ENCODE data around the gene MEPCE.

The MEPCE gene

DNA sequence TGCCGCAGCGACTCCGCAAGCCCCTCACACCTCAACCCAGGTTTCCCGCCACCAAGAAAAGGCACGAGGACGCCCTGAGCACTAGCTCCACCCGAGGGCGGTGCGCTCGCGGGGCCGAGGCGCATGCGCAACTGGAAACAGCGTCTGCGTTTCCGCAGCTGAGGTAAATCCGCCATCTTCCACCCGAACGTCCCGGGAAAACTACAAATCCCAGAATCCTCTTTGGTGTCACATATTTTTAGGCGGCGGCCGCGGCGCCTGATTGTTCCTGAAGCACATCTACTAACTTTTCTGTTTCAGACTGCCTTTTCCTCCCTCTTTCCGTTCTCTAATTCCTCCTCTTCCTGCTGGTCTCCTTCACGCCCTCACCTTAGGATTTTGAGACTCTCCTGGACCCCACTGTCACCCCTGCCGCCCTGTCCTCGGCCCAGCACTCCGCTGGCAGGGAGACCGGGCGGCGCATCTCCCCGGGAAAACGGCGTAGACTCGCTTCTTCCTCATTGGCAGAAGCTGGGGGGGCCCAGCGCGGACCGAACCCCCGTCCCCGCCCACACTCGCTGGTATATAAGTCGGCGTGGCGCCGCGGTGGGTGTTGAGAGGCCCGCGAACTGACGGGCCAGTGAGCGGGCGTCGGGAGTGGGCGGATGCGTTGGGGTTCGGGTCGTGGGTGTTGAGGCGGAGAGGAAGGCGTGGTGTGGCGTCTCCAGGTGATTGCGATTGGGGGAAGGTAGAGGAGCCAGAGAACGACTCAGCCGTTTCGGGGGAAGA lies 1.2 kb upstream of the MEPCE start, which contains the start of gene ZCWPW1 (continued):
- TF ChIP-seq BCL11B (tag by site-specific recombination; IDR thresholded peaks at IDR 0.05; ENCODE audit: low read depth) (no peak), ZNF169 (tag by site-specific recombination; IDR thresholded peaks at IDR 0.05) (no peak), ZNF10 (tag by site-specific recombination; IDR thresholded peaks at IDR 0.05) (peak; percentile 82), ZNF561 (tag by site-specific recombination; IDR thresholded peaks at IDR 0.05; ENCODE audit: borderline replicate concordance) (0 out of 2 replicates have a peak, but pooled peaks have one; percentile 32), KLF8 (tag by site-specific recombination; IDR thresholded peaks at IDR 0.05) (peak; percentile 93), FEZF1 (tag by site-specific recombination; IDR thresholded peaks at IDR 0.05) (peak; percentile 60; the same call in 1 of the 2 replicates), ZNF335 (tag by site-specific recombination; conservative IDR thresholded peaks at IDR 0.05) (peak; percentile 100), ZNF391 (tag by site-specific recombination; IDR thresholded peaks at IDR 0.05; ENCODE audit: borderline replicate concordance, low read depth) (peak; percentile 96; the same call in 1 of the 2 replicates), ZNF777 (tag by site-specific recombination; IDR thresholded peaks at IDR 0.05; ENCODE audit: borderline replicate concordance) (no peak), KLF16 (tag by site-specific recombination; IDR thresholded peaks at IDR 0.05) (peak; percentile 98), ZNF610 (tag by site-specific recombination; IDR thresholded peaks at IDR 0.05; ENCODE audit: borderline replicate concordance) (peak; percentile 74; the same call in 1 of the 2 replicates), ZBTB17 (tag by site-specific recombination; IDR thresholded peaks at IDR 0.05) (peak; percentile 96), ZNF558 (tag by site-specific recombination; IDR thresholded peaks at IDR 0.05) (no peak; the same call in 1 of the 2 replicates), KLF7 (tag by site-specific recombination; IDR thresholded peaks at IDR 0.05; ENCODE audit: borderline replicate concordance) (peak; percentile 86), ZNF133 (tag by site-specific recombination; IDR thresholded peaks at IDR 0.05) (no peak), KLF1 (tag by site-specific recombination; IDR thresholded peaks at IDR 0.05) (peak; percentile 79), ZEB2 (tag by site-specific recombination; IDR thresholded peaks at IDR 0.05) (peak; percentile 95), YY1 (tag by site-specific recombination; IDR thresholded peaks at IDR 0.05) (peak; percentile 82), ZFP41 (tag by site-specific recombination; IDR thresholded peaks at IDR 0.05; ENCODE audit: borderline replicate concordance) (peak; percentile 81; the same call in 1 of the 2 replicates), RBAK (tag by site-specific recombination; IDR thresholded peaks at IDR 0.05) (no peak), YY2 (tag by site-specific recombination; IDR thresholded peaks at IDR 0.05) (peak; percentile 87), ZNF24 (tag by site-specific recombination; IDR thresholded peaks at IDR 0.05) (peak; percentile 63), ZNF529 (tag by site-specific recombination; IDR thresholded peaks at IDR 0.05; ENCODE audit: insufficient replicate concordance) (no peak), ZNF274 (IDR thresholded peaks at IDR 0.05; ENCODE audit: low read length) (no peak), ZNF274 (tag by site-specific recombination; IDR thresholded peaks at IDR 0.05; ENCODE audit: borderline replicate concordance) (no peak), ZIC2 (tag by site-specific recombination; IDR thresholded peaks at IDR 0.05) (peak; percentile 60), ZNF366 (tag by site-specific recombination; conservative IDR thresholded peaks at IDR 0.05) (peak; percentile 88), ZBTB1 (tag by site-specific recombination; IDR thresholded peaks at IDR 0.05) (0 out of 2 replicates have a peak, but pooled peaks have one; percentile 47), ZNF146 (tag by site-specific recombination; IDR thresholded peaks at IDR 0.05) (peak; percentile 29; the same call in 1 of the 2 replicates)
- TF ChIP-seq, protein P1, sequence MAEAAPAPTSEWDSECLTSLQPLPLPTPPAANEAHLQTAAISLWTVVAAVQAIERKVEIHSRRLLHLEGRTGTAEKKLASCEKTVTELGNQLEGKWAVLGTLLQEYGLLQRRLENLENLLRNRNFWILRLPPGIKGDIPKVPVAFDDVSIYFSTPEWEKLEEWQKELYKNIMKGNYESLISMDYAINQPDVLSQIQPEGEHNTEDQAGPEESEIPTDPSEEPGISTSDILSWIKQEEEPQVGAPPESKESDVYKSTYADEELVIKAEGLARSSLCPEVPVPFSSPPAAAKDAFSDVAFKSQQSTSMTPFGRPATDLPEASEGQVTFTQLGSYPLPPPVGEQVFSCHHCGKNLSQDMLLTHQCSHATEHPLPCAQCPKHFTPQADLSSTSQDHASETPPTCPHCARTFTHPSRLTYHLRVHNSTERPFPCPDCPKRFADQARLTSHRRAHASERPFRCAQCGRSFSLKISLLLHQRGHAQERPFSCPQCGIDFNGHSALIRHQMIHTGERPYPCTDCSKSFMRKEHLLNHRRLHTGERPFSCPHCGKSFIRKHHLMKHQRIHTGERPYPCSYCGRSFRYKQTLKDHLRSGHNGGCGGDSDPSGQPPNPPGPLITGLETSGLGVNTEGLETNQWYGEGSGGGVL (tag by site-specific recombination; IDR thresholded peaks at IDR 0.05): peak; percentile 46
- TF ChIP-seq, protein P2, sequence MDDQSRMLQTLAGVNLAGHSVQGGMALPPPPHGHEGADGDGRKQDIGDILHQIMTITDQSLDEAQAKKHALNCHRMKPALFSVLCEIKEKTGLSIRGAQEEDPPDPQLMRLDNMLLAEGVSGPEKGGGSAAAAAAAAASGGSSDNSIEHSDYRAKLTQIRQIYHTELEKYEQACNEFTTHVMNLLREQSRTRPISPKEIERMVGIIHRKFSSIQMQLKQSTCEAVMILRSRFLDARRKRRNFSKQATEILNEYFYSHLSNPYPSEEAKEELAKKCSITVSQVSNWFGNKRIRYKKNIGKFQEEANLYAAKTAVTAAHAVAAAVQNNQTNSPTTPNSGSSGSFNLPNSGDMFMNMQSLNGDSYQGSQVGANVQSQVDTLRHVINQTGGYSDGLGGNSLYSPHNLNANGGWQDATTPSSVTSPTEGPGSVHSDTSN (CRISPR knock-in tag; IDR thresholded peaks at IDR 0.05): peak; percentile 61; the same call in 1 of the 2 replicates
- TF ChIP-seq, protein P3, sequence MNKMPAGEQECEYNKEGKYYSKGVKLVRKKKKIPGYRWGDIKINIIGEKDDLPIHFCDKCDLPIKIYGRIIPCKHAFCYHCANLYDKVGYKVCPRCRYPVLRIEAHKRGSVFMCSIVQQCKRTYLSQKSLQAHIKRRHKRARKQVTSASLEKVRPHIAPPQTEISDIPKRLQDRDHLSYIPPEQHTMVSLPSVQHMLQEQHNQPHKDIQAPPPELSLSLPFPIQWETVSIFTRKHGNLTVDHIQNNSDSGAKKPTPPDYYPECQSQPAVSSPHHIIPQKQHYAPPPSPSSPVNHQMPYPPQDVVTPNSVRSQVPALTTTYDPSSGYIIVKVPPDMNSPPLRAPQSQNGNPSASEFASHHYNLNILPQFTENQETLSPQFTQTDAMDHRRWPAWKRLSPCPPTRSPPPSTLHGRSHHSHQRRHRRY (tag by site-specific recombination; IDR thresholded peaks at IDR 0.05): peak; percentile 70; the same call in 1 of the 2 replicates
- TF ChIP-seq, protein P4, sequence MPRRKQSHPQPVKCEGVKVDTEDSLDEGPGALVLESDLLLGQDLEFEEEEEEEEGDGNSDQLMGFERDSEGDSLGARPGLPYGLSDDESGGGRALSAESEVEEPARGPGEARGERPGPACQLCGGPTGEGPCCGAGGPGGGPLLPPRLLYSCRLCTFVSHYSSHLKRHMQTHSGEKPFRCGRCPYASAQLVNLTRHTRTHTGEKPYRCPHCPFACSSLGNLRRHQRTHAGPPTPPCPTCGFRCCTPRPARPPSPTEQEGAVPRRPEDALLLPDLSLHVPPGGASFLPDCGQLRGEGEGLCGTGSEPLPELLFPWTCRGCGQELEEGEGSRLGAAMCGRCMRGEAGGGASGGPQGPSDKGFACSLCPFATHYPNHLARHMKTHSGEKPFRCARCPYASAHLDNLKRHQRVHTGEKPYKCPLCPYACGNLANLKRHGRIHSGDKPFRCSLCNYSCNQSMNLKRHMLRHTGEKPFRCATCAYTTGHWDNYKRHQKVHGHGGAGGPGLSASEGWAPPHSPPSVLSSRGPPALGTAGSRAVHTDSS (tag by site-specific recombination; IDR thresholded peaks at IDR 0.05): 0 out of 2 replicates have a peak, but pooled peaks have one; percentile 51

Data from HEK293 (cell line).